Measurements from ENCODE around the gene HS6ST2. TPM values are rescaled to one million over a fixed set of nuclear protein-coding genes. Genes with fewer than 3 reads are reported as not detected.

HS6ST2 gene
- total RNA-seq, 1 experiment from 2014 or later = 24.6 TPM

DNA sequence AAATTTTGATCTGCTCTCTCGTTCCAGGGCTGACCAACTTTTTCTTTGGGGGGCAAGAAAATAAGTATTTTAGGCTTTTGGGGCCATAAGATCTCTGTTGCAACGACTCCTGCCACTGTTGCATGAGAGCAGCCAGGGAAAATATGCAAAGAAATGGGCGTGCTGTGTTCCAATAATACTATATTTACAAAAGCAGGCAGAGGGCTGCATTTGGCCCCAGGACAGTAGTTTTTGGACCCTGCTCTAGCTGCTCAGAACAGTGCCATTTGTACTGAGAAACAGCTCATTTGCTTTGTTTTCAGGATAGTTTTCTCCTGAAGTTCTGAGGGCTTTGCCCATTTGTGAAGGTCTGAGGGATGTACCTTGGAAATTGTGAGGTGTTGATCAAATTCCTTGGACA is 334.5 kb downstream of the HS6ST2 start (continued):
- TF ChIP-seq CEBPB (IDR thresholded peaks at IDR 0.05; ENCODE audit: low read depth) (no peak), SP1 (IDR thresholded peaks at IDR 0.05; ENCODE audit: low read depth) (no peak)

DNA sequence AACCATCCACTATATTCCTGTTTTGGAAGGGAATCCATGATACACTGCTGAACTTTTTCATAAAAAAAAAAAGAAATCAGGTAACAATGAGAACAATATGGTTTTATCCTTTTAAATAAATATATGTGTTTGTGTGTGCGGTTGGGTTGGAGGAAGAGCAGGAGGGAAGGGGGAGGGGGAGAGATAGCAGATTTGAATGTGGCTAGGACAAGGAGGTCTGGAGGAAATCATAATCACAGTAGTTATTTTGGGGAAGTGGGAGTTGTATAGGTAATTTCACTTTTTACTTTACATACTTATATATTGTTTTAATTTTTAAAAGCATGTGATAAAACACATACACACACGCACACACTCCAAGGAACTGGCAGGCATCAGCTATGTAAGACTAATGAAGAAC is 335.1 kb downstream of the HS6ST2 start:
- H3K4me1 ChIP-seq (ENCODE audit: control insufficient read depth in 1 of 2, insufficient read depth in 2 of 2, low read length in 2 of 2) = peaks cover 5 to 10% of the 10 kb centered on the region in 2 experiments; a peak in 3 of 4 replicates
- BruUV-seq (replicated peaks) = no TSS peak
- TF ChIP-seq, protein P1, sequence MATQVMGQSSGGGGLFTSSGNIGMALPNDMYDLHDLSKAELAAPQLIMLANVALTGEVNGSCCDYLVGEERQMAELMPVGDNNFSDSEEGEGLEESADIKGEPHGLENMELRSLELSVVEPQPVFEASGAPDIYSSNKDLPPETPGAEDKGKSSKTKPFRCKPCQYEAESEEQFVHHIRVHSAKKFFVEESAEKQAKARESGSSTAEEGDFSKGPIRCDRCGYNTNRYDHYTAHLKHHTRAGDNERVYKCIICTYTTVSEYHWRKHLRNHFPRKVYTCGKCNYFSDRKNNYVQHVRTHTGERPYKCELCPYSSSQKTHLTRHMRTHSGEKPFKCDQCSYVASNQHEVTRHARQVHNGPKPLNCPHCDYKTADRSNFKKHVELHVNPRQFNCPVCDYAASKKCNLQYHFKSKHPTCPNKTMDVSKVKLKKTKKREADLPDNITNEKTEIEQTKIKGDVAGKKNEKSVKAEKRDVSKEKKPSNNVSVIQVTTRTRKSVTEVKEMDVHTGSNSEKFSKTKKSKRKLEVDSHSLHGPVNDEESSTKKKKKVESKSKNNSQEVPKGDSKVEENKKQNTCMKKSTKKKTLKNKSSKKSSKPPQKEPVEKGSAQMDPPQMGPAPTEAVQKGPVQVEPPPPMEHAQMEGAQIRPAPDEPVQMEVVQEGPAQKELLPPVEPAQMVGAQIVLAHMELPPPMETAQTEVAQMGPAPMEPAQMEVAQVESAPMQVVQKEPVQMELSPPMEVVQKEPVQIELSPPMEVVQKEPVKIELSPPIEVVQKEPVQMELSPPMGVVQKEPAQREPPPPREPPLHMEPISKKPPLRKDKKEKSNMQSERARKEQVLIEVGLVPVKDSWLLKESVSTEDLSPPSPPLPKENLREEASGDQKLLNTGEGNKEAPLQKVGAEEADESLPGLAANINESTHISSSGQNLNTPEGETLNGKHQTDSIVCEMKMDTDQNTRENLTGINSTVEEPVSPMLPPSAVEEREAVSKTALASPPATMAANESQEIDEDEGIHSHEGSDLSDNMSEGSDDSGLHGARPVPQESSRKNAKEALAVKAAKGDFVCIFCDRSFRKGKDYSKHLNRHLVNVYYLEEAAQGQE (IDR thresholded peaks at IDR 0.05; ENCODE audit: low read depth) = no peak
- TF ChIP-seq ZNF274 (IDR thresholded peaks at IDR 0.05; ENCODE audit: low read depth, low read length) = no peak
- TF ChIP-seq, protein P2, sequence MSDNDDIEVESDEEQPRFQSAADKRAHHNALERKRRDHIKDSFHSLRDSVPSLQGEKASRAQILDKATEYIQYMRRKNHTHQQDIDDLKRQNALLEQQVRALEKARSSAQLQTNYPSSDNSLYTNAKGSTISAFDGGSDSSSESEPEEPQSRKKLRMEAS (IDR thresholded peaks at IDR 0.05) = no peak
- no peak for TF ChIP-seq SRF (IDR thresholded peaks at IDR 0.05; ENCODE audit: low read depth)
- TF ChIP-seq CEBPB (IDR thresholded peaks at IDR 0.05; ENCODE audit: low read depth) = no peak
- TF ChIP-seq FOSL1 (IDR thresholded peaks at IDR 0.05; ENCODE audit: low read depth) = no peak
- no peak for TF ChIP-seq EZH2phosphoT487 (IDR thresholded peaks at IDR 0.05; ENCODE audit: borderline replicate concordance)
- no peak for TF ChIP-seq SIN3A (IDR thresholded peaks at IDR 0.05; ENCODE audit: low read depth)
- no peak for TF ChIP-seq SP1 (IDR thresholded peaks at IDR 0.05; ENCODE audit: low read depth)
- TF ChIP-seq, protein P3, sequence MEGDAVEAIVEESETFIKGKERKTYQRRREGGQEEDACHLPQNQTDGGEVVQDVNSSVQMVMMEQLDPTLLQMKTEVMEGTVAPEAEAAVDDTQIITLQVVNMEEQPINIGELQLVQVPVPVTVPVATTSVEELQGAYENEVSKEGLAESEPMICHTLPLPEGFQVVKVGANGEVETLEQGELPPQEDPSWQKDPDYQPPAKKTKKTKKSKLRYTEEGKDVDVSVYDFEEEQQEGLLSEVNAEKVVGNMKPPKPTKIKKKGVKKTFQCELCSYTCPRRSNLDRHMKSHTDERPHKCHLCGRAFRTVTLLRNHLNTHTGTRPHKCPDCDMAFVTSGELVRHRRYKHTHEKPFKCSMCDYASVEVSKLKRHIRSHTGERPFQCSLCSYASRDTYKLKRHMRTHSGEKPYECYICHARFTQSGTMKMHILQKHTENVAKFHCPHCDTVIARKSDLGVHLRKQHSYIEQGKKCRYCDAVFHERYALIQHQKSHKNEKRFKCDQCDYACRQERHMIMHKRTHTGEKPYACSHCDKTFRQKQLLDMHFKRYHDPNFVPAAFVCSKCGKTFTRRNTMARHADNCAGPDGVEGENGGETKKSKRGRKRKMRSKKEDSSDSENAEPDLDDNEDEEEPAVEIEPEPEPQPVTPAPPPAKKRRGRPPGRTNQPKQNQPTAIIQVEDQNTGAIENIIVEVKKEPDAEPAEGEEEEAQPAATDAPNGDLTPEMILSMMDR (IDR thresholded peaks at IDR 0.05 in 2 of 3, conservative IDR thresholded peaks at IDR 0.05 in 1 of 3; ENCODE audit: borderline replicate concordance in 1 of 3, insufficient read depth in 1 of 3, low read depth in 2 of 3, low read length in 2 of 3) = no peak
- no peak for TF ChIP-seq ZFX (IDR thresholded peaks at IDR 0.05)
- no peak for TF ChIP-seq RAD21 (IDR thresholded peaks at IDR 0.05; ENCODE audit: low read depth)
- TF ChIP-seq TCF7L2 (IDR thresholded peaks at IDR 0.05; ENCODE audit: borderline replicate concordance, extremely low read depth, insufficient read depth, insufficient read length) = no peak
- TF ChIP-seq, protein P4, sequence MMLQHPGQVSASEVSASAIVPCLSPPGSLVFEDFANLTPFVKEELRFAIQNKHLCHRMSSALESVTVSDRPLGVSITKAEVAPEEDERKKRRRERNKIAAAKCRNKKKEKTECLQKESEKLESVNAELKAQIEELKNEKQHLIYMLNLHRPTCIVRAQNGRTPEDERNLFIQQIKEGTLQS (IDR thresholded peaks at IDR 0.05) = no peak
- TF ChIP-seq EZH2 (IDR thresholded peaks at IDR 0.05) = no peak
- TF ChIP-seq ELF1 (IDR thresholded peaks at IDR 0.05; ENCODE audit: borderline replicate concordance, low read depth) = no peak
- TF ChIP-seq POLR2AphosphoS5 (IDR thresholded peaks at IDR 0.05; ENCODE audit: low read depth, low read length) = no peak
- TF ChIP-seq CBX3 (IDR thresholded peaks at IDR 0.05; ENCODE audit: low read depth) = no peak
- no peaks in the 10 kb centered on the region for H3K36me3 ChIP-seq (ENCODE audit: control insufficient read depth in 1 of 2, insufficient read depth in 2 of 2, low read length in 2 of 2)
- H3K27ac ChIP-seq (ENCODE audit: low read depth, low read length) = no peak overlapping the region
- H3K9me2 ChIP-seq (ENCODE audit: insufficient read depth) = no peaks in the 10 kb centered on the region
- no peak overlapping the region for H2AFZ ChIP-seq (ENCODE audit: low read depth, low read length, poor library complexity, severe bottlenecking)
- intact Hi-C loops (cut with micrococcal nuclease) = no loop called here
- no peak overlapping the region for H3K9ac ChIP-seq (ENCODE audit: low read length)
- no peaks in the 10 kb centered on the region for H3K79me2 ChIP-seq (ENCODE audit: insufficient read depth, low read length)
- H3K4me2 ChIP-seq (ENCODE audit: low read length) = no peak overlapping the region
- ChIA-PET CTCF (interaction anchor here (1.5 to 1.8 kb wide), 2 partner anchors 8 to 782 kb away, joined by 6 to 7 read pairs; no protein-coding TSS in a partner anchor), RAD21 (ENCODE audit: low non-redundant PET in 1 of 2, low total read pairs in 2 of 2, uncharacterized antibody in 2 of 2, unreplicated experiment in 2 of 2) (no interaction called here), POLR2A (no interaction called here)
- no peaks in the 10 kb centered on the region for H4K20me1 ChIP-seq (ENCODE audit: insufficient read depth)
- DNase-seq (ENCODE audit: low read depth, low spot score) (no peak), ATAC-seq (no peak)
- H3K27me3 ChIP-seq (ENCODE audit: insufficient read depth, low read length) = no peaks in the 10 kb centered on the region
- H3K9me3 ChIP-seq (ENCODE audit: control insufficient read depth in 1 of 2, insufficient read depth in 1 of 2, low read depth in 1 of 2, low read length in 2 of 2) = no peaks in the 10 kb centered on the region
- H3K4me3 ChIP-seq (replicated peaks in 1 of 2; ENCODE audit: low read depth in 1 of 2, low read length in 2 of 2) = no peak overlapping the region

Measured in HCT116 (cell line).